ENCODE measurements around the gene ASB13. TPM values are rescaled to one million over a fixed set of nuclear protein-coding genes. Genes with fewer than 3 reads are reported as not detected.

Gene ASB13
- polyA plus RNA-seq, 1 donor from 2014 or later, result 5.6 TPM

GRCh38 chr10:5603091-5603847 lies 63.1 kb downstream of the ASB13 start:
- TF ChIP-seq EP300 (conservative IDR thresholded peaks at IDR 0.05; ENCODE audit: poor library complexity, severe bottlenecking) (no peak), EZH2 (IDR thresholded peaks at IDR 0.05; ENCODE audit: borderline replicate concordance, insufficient read depth, low read length, poor library complexity, severe bottlenecking) (no peak), POLR2AphosphoS5 (IDR thresholded peaks at IDR 0.05) (no peak), MXI1 (conservative IDR thresholded peaks at IDR 0.05; ENCODE audit: poor library complexity, severe bottlenecking) (no peak), CTCF (IDR thresholded peaks at IDR 0.05; ENCODE audit: poor library complexity, severe bottlenecking) (no peak), REST (IDR thresholded peaks at IDR 0.05; ENCODE audit: borderline replicate concordance) (no peak), RAD21 (conservative IDR thresholded peaks at IDR 0.05) (no peak), TAF1 (IDR thresholded peaks at IDR 0.05; ENCODE audit: low read depth) (no peak), SMC3 (conservative IDR thresholded peaks at IDR 0.05; ENCODE audit: poor library complexity) (no peak)
- H3K9me2 ChIP-seq (ENCODE audit: insufficient read depth, low read length), result no peaks in the 10 kb centered on the region
- no peaks in the 10 kb centered on the region for H3K27me3 ChIP-seq (ENCODE audit: insufficient read depth, low read depth, low read length)
- H3K36me3 ChIP-seq (ENCODE audit: insufficient read depth, low read length), result no peaks in the 10 kb centered on the region
- H3F3A ChIP-seq (ENCODE audit: insufficient read depth, low read length, poor library complexity, severe bottlenecking), result no peaks in the 10 kb centered on the region
- H3K4me3 ChIP-seq (ENCODE audit: low read length), result no peak overlapping the region
- H3K79me2 ChIP-seq (replicated peaks; ENCODE audit: insufficient read depth, low read length), result no peaks in the 10 kb centered on the region
- no peak overlapping the region for H3K4me2 ChIP-seq (ENCODE audit: low read length)
- no peaks in the 10 kb centered on the region for H3K9me3 ChIP-seq (ENCODE audit: low read length)
- H3K9ac ChIP-seq (ENCODE audit: low read length), result no peak overlapping the region
- no peak overlapping the region for H3K27ac ChIP-seq (ENCODE audit: low read length)
- H2AFZ ChIP-seq (ENCODE audit: low read depth, low read length), result no peak overlapping the region
- H4K20me1 ChIP-seq (ENCODE audit: insufficient read depth), result no peaks in the 10 kb centered on the region

- Histone ChIP-seq H3K4me3 (ENCODE audit: low read length) (no peak overlapping the region), H3K27ac (ENCODE audit: low read length) (no peak overlapping the region), H3K9me2 (ENCODE audit: insufficient read depth, low read length) (no peaks in the 10 kb centered on the region), H3K9me3 (ENCODE audit: low read length) (no peaks in the 10 kb centered on the region), H3K79me2 (replicated peaks; ENCODE audit: insufficient read depth, low read length) (no peaks in the 10 kb centered on the region), H3K4me2 (ENCODE audit: low read length) (no peak overlapping the region), H3K9ac (ENCODE audit: low read length) (no peak overlapping the region), H3F3A (ENCODE audit: insufficient read depth, low read length, poor library complexity, severe bottlenecking) (no peaks in the 10 kb centered on the region), H4K20me1 (ENCODE audit: insufficient read depth) (no peaks in the 10 kb centered on the region), H2AFZ (ENCODE audit: low read depth, low read length) (no peak overlapping the region), H3K36me3 (ENCODE audit: insufficient read depth, low read length) (no peaks in the 10 kb centered on the region), H3K27me3 (ENCODE audit: insufficient read depth, low read depth, low read length) (no peaks in the 10 kb centered on the region)
- TF ChIP-seq EP300 (conservative IDR thresholded peaks at IDR 0.05; ENCODE audit: poor library complexity, severe bottlenecking) (no peak), POLR2AphosphoS5 (IDR thresholded peaks at IDR 0.05) (no peak), REST (IDR thresholded peaks at IDR 0.05; ENCODE audit: borderline replicate concordance) (no peak), CTCF (IDR thresholded peaks at IDR 0.05; ENCODE audit: poor library complexity, severe bottlenecking) (no peak), MXI1 (conservative IDR thresholded peaks at IDR 0.05; ENCODE audit: poor library complexity, severe bottlenecking) (no peak), EZH2 (IDR thresholded peaks at IDR 0.05; ENCODE audit: borderline replicate concordance, insufficient read depth, low read length, poor library complexity, severe bottlenecking) (no peak), RAD21 (conservative IDR thresholded peaks at IDR 0.05) (no peak), SMC3 (conservative IDR thresholded peaks at IDR 0.05; ENCODE audit: poor library complexity) (no peak)
These were observed 64.4 kb downstream of the ASB13 start for GRCh38 chr10:5601826-5602495.
